ENCODE measurements around the gene KDM5C.

- no peak for TF ChIP-seq MAFF (IDR thresholded peaks at IDR 0.05; ENCODE audit: low read length)
- no peak for TF ChIP-seq ARID1B (IDR thresholded peaks at IDR 0.05)
- no peak for TF ChIP-seq EHMT2 (IDR thresholded peaks at IDR 0.05)
- TF ChIP-seq NR3C1 (CRISPR knock-in tag; IDR thresholded peaks at IDR 0.05) = no peak
- no peak for TF ChIP-seq ZBTB17 (CRISPR knock-in tag; IDR thresholded peaks at IDR 0.05)
- TF ChIP-seq MTA1 (IDR thresholded peaks at IDR 0.05; ENCODE audit: borderline replicate concordance) = no peak
- no peak for TF ChIP-seq FOXK2 (conservative IDR thresholded peaks at IDR 0.05 in 1 of 2, IDR thresholded peaks at IDR 0.05 in 1 of 2; ENCODE audit: low read depth in 2 of 2)
- TF ChIP-seq PHTF2 (CRISPR knock-in tag; IDR thresholded peaks at IDR 0.05) = no peak
Observed at GRCh38 chrX:53234484-53234883, 9.5 kb upstream of the KDM5C start.
